Stromal cell of bone marrow (primary cell): Measurements from ENCODE around the gene DGKE.

ENCODE experiments used
- DNase-seq: peaks from one replicate; pipeline ENCODE4 v3.0.0-alpha.2; 2012; ENCODE audit warnings: low read depth

DGKE gene

GRCh38 chr17:56833809-56834379 lies at the start of gene DGKE, which contains the start of gene C17orf67:
Gene DGKE (plus strand): TSS chr17:56834151. CDS start chr17:56834796, 645 bp downstream.
Gene C17orf67 (minus strand): TSS chr17:56833920. CDS start chr17:56815810, 18,110 bp downstream.
- DNase-seq: peak; percentile 93

GRCh38 chr17:56785405-56785804 lies 48.5 kb upstream of the DGKE start:
- DNase-seq: no peak

- no peak for DNase-seq
Observed at GRCh38 chr17:56785997-56786680, 47.8 kb upstream of the DGKE start.

GRCh38 chr17:56786989-56787482 lies 46.9 kb upstream of the DGKE start:
- DNase-seq: peak; percentile 69

- DNase-seq: no peak
Observed at GRCh38 chr17:56792267-56792666, 41.7 kb upstream of the DGKE start.

- DNase-seq: no peak
Observed at GRCh38 chr17:56793531-56793930, 40.4 kb upstream of the DGKE start.

GRCh38 chr17:56793957-56794356 lies 40.0 kb upstream of the DGKE start:
- no peak for DNase-seq

- DNase-seq: no peak
Observed at GRCh38 chr17:56795221-56795865, 38.6 kb upstream of the DGKE start.

- no peak for DNase-seq
Observed at GRCh38 chr17:56796536-56796935, 37.4 kb upstream of the DGKE start.

- no peak for DNase-seq
Observed at GRCh38 chr17:56798916-56799315, 35.0 kb upstream of the DGKE start.

- no peak for DNase-seq
Observed at GRCh38 chr17:56801459-56802178, 32.3 kb upstream of the DGKE start.

GRCh38 chr17:56803071-56803470 lies 30.9 kb upstream of the DGKE start:
- DNase-seq: no peak

GRCh38 chr17:56804454-56804853 lies 29.5 kb upstream of the DGKE start:
- DNase-seq: no peak

GRCh38 chr17:56806949-56807348 lies 27.0 kb upstream of the DGKE start:
- no peak for DNase-seq

GRCh38 chr17:56807723-56808122 lies 26.2 kb upstream of the DGKE start:
- no peak for DNase-seq

GRCh38 chr17:56808503-56808902 lies 25.4 kb upstream of the DGKE start:
- no peak for DNase-seq

GRCh38 chr17:56809106-56809819 lies 24.7 kb upstream of the DGKE start:
- DNase-seq: no peak

GRCh38 chr17:56809820-56810179 lies 24.2 kb upstream of the DGKE start:
- no peak for DNase-seq

- no peak for DNase-seq
Observed at GRCh38 chr17:56810343-56810742, 23.6 kb upstream of the DGKE start.

GRCh38 chr17:56810891-56811775 lies 22.8 kb upstream of the DGKE start:
- DNase-seq: no peak

- DNase-seq: no peak
Observed at GRCh38 chr17:56812901-56813388, 21.0 kb upstream of the DGKE start.
